Activated CD8-positive, alpha-beta memory T cell treated with anti-CD3 and anti-CD28 coated beads, Interleukin-2, amount 50 U/mL, for 1 hour (primary cell): ENCODE measurements around the gene TCOF1.

Experiments used
- DNase-seq: peaks from one replicate; pipeline ENCODE4 v3.0.0-alpha.2; 2020; ENCODE audit errors: extremely low read depth

The TCOF1 gene, protein sequence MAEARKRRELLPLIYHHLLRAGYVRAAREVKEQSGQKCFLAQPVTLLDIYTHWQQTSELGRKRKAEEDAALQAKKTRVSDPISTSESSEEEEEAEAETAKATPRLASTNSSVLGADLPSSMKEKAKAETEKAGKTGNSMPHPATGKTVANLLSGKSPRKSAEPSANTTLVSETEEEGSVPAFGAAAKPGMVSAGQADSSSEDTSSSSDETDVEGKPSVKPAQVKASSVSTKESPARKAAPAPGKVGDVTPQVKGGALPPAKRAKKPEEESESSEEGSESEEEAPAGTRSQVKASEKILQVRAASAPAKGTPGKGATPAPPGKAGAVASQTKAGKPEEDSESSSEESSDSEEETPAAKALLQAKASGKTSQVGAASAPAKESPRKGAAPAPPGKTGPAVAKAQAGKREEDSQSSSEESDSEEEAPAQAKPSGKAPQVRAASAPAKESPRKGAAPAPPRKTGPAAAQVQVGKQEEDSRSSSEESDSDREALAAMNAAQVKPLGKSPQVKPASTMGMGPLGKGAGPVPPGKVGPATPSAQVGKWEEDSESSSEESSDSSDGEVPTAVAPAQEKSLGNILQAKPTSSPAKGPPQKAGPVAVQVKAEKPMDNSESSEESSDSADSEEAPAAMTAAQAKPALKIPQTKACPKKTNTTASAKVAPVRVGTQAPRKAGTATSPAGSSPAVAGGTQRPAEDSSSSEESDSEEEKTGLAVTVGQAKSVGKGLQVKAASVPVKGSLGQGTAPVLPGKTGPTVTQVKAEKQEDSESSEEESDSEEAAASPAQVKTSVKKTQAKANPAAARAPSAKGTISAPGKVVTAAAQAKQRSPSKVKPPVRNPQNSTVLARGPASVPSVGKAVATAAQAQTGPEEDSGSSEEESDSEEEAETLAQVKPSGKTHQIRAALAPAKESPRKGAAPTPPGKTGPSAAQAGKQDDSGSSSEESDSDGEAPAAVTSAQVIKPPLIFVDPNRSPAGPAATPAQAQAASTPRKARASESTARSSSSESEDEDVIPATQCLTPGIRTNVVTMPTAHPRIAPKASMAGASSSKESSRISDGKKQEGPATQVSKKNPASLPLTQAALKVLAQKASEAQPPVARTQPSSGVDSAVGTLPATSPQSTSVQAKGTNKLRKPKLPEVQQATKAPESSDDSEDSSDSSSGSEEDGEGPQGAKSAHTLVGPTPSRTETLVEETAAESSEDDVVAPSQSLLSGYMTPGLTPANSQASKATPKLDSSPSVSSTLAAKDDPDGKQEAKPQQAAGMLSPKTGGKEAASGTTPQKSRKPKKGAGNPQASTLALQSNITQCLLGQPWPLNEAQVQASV (N-terminal part only)

DNA sequence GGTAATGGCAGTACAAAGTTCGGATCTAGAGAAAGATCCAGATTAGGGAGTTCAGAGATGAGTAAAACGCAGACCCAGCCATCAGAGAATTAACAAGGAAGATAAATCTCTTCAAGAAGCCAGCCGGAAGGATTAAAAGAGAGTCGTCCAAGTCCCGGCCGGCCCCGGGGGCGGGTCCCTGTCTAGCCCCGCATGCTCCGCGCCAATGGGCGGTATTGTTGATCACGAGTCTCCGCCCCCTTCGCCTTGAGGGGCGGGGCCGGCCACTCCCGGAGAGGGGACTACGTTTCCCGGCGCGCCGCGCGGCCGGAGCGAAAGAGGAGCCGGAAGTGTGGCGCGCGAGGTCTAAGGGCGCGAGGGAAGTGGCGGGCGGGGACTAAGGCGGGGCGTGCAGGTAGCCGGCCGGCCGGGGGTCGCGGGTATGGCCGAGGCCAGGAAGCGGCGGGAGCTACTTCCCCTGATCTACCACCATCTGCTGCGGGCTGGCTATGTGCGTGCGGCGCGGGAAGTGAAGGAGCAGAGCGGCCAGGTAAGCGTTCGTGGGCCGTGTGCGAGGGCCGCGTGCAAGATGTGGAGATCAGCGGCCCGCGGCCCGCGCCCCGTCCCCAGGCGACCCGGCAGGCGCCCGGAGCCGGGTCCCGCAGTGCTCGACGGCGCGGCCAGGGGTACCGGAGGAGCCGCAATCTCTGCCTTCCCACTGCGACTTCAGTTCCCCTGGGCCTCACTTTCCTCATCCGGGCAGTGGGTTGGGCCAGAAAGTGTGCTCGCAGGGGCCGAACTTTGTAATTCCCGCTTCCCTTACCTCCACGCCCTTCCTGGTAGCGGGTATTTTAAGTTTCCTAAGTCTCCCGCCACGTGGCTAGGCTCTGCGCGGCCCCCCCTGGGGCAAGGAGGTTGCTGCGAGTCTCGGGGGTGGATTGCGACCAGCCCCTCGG is at the start of gene TCOF1:
Gene TCOF1, plus strand, starts transcription at position 372 of the 935 bp plus-strand sequence. Its CDS starts 50 bp downstream, at position 422.
- peak; percentile 76 for DNase-seq

DNA sequence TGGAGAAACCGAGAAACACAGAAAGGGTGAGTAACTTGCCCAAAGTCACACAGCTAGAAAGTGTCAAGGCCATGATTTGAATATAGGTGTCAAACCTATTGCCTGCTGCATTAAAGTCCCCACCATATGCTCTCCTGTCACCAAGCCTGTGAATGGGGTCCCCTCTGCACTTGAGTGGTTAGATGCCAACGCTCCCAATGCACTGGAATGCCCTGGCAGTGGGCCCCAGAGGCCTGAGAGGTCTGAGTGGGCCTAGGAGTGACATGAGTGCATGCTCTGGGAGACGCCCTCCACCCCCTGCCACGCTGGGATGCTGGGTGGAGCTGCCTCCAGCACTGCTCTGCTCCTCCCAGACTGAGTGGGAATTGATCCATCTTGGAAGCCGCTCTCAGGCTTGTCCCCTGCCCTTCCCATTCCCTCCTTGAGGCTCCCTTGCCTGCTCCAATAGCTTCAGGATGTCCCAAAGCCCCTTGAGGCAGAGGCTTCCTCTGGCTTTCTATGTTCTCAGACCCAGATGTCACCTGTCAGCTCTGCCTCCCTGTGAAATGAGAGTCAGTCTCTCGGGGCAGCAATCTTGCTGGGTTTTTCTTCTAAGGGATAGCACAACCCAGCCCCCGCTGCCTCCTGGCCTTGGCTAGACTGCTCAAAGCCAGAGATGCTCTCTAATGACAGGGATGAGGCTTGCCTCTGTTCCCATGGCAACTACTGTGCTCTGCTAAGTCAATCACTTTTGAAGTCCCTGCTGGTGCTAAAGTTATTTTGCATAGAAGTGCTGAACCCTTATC is 48.2 kb upstream of the TCOF1 start:
- DNase-seq, result no peak

DNA sequence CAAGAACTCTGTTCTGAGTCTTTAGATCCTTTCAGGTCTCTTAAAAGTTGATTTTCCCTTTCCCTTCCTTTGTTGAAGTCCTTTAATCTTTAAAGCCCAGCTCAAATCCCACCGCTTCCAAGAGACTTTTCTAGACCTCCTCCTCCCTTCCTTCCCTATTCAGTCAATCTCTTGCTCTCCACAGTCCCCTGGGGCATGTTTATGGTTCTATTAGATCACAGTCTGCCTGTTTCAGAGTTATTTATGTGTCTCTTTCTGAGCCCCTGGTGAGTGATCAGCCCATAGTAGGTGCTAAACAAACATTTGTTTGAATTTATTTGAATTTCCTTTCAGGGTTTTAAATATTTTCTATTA is 47.6 kb upstream of the TCOF1 start:
- no peak for DNase-seq

DNA sequence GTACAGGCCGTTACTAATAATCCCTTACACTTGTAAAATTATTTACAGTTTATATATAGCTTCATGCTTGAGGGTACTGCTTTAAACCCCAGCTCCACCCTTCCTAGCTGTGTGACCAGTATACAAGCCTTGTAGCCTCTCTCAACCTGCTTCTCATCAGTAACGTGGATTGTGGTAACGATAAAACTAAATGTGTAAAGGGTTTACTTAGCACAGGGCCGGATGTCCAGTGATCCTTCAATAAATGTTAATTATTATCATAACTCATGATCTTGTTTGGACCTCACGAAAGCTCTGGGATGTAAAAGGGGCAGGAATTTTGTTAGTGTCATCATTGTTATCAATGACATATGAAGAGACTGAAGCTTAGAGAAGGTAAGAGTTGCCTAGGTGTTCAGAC is 47.3 kb upstream of the TCOF1 start:
- DNase-seq, result no peak

DNA sequence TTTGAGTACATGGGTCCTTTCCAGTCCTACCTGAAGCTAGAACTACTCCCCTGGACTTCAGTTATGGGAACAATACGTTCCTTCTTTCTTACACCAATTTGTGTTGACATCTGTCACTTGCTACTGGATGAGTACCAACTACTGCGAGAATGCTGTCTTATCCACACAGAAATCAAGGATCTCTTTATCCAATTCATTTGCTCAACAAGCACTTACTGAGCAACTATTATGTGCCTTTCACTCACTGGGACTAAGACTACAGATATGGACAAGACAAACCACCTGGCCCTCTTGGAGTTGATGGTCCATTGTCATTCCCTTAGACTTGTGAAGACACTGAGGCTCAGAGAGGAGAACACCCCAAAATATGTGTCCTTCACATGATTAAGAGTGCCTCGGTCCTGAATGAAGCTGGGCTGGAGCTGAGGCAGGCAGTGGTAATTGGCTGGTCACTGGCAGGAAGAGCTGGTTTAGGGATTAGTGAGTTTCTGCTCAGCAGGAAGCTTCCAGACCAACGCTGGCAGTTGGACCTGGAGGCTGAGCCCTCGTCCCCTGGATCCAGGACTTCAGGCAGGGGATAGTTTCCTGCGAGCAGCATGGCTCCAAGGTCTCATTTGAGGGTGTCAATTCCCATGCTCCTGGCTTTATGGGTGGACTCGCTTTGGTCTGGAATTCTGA is 46.3 kb upstream of the TCOF1 start:
- no peak for DNase-seq

DNA sequence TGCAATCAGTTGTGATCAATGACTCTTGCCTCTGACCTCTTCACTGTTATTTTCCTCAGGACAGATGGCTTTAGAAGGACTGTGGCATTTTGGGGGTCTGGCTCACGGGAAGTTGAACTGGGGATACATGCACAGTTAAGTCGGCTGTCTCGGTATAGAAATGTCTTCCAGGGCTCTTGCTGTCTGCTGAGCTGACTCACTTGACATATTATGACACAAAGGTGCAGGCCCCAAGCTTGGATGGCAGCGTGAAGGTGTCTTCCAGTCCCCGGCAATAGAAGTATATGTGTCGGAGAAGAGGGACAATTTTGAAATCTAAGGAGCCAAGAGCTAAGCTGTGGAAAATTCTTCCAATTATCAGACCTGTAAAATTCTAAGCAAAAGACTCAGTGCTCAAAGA is 45.0 kb upstream of the TCOF1 start:
- DNase-seq, result no peak

DNA sequence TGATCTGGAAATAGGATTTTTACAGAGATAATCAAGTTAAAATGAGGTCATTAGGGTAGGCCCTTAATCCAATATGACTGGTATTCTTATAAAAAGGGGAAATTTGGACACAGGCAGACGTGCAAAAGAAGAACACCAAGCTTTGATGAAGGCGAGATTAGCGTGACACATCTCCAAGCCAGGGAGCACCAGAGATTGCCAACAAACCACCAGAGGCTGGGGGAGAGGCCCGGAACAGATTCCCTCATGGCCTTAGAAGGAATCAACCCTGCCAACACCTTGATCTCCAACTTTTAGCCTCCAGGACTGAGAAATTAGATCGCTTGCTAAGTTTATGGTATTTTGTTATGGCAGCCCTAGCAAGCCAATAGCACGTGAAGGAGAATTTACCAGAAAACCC is 44.0 kb upstream of the TCOF1 start:
- DNase-seq, result no peak

DNA sequence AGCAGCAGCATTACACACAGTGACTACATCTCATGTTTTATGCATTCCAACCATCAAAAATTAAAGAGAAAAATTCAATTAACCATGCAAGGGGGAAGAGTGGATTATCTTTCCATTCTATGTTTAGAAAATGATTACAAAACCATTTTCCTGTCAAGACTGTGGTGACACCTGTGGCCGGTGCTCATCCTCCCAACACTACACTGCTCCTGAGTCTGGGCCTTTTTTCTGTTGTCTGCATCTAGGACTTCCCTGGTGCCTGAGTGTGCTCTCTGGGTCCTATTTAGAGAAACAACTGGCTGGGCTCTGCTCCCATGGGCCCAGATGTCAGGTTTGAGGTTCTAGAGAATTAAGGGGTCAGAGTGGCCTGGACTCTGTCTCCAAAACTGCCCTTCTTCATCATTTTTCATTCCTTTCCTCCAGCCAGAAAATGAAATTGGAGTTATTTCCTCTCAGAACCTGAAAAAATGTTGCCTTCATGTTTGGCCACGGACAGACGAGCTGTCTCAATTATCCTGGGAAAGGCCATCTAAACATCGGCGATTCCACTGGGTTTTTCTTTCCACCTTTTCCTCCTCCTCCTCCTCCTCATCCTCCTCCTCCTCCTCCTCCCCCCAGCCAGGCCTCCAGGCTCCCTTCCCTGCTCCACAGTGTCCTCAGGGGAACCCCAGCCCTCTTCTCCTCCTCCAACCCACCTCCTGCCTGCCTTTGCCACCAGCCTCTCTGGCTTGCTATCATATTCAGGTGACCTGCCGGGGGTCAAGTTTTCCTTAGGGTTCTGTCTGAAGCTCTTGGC is 43.4 kb upstream of the TCOF1 start:
- DNase-seq, result no peak

DNA sequence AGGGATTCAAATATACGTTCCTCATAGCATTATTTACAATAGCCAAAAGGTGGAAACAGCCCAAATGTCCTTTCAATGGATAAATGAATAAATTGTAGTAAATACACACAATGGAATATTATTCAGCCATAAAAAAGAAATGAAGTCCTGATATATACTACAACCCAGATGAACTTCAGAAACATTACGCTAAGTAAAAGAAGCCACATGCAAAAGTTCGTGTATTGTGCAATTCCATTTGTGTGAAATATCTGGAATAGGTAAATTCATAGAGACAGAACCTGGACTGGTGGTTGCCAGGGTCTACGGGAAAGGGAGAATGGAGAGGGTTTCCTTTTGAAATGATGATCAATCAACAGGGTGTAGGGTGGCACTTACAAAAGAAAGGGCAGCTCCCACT is 42.3 kb upstream of the TCOF1 start:
- no peak for DNase-seq

DNA sequence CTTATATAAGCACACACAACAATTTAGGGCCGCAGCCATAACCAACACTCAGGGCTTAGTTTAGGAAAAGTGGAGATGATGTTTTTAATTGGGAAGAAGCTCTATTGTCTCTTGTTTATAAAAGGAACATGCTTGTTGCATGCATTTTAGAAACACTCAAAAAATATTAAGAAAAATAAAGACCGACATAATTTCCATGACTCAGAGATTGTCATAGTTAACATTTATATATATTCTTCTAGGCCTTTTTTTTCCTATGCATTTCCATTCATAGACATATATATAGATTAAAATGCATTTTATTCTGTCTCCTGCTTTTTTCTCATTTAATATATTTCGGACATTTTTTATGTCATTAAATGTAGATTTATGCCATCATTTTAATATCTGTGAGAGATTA is 41.2 kb upstream of the TCOF1 start:
- DNase-seq, result no peak

DNA sequence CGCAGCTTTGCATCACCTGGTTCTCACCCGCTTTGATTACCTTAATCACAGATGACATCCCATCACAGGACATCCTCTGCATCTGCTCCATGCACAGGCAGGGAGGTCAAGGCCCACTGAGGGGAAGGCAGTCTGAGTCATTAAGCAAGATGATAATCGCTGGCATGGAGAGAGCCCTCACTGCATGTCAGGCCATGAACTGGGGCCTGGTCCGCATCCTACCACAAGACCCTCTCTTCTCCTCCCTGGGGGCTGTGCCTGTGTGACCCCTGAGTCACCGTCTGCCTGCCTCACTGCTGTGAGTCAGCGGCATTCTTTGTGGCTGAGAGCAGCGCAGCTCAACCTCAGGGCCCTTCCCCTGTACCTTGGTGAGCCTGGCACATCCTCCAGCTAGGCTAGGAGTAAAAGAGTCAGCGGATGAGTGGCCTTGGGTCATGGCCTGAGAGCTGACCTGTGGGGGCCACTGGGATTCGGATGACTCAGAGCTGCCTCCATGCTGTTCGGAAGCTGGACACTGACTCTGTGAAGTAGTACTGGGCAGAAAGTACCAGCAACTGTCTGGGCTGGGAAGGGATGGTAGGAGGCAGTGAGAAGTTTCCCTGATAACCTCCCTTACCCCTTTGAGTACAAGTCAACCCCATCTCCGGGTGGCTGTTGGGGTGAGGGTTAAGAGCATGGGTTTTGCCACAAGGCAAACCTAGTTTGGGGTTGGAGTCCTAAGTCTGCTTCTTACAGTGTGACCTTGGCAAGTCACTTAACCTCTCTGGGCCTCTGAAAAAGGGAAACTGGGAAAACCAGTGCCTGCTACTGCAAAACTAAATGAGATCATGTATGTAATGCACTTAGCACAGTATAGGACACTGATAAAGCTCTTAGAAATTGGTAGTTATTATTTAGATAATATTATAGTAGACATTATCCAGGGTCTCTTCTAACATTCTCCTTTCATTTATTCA is 40.2 kb upstream of the TCOF1 start:
- DNase-seq, result no peak

DNA sequence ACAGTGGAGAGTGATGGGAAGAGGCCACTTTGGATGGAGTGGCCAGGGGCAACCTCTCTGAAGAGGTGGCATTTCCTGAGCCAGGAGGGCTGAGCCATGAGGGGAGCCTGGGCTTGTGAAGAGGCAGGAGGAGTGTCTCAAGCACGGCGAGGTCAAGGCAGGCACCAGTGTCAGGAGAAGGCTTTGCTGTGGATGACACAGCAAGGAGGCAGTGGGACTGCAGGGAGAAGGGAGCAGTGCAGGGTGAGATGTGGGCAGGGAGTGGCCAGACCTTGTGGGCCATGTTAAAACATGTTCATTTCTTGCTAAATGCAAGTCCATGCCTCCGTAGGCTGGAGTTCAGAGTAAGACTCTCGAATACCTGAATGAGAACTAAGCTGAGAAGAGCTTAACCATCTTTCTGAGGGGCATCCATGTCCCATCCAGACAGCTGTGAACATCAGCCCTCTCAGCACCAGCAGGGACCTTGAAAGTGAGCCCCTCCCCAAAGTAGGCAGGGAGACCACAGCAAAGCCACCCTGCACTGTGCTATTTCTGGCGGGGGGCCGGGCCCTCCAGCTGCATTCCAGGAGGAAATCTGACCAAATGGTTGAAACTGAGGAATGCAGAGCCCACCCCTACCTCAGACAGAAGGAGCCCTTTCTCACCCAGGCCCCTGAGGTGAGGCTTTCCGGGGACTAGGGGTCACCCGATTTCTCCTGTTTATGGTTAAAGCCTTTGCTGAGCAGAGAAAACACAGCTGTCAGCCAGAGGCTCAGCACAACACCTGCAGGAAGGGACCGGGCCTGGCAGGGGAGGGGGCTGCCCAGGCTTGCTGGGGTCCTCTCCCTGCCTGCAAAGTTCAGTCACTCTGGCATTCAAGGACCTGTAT is 38.6 kb upstream of the TCOF1 start:
- no peak for DNase-seq

DNA sequence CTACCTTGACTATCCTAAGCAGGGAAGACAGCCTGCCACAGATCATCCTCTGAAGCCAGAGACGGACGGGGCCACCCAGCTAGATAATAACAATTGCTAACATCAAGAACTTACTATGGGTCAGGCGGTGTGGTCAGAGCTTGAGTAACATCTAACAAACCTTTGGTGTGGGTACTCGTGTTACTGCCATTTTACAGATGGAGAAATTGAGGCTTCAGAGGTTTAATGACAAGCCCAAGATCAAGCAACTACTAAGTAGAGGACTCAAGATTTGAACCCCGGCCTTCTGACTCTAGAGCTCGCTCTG is 38.1 kb upstream of the TCOF1 start:
- no peak for DNase-seq

DNA sequence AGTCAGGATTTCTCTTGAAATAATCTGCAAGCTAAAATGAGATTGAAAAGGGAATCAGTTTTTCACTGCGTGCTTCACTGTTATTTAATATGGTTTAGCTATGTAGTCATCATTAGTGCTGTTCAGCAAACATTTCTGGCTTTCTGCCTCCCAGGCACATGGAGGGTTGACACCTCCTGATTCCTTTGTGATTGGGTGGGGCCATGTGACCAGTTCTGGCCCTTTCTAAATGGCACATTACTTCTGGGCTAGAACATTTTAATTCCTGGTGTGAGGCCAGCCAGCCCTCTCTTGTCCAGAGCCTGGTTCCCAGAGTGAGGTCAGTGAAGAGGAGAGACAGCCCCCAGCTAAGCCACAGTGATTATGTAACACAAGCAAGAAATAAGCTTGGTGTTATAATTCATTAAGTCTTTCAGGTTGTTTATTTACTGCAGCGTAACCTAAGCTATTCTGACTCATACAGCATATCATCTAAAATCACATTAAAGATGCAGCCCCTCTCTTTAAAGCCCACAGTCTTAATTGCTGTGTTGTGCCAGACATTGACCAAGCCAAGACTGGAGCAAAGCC is 37.4 kb upstream of the TCOF1 start:
- no peak for DNase-seq

DNA sequence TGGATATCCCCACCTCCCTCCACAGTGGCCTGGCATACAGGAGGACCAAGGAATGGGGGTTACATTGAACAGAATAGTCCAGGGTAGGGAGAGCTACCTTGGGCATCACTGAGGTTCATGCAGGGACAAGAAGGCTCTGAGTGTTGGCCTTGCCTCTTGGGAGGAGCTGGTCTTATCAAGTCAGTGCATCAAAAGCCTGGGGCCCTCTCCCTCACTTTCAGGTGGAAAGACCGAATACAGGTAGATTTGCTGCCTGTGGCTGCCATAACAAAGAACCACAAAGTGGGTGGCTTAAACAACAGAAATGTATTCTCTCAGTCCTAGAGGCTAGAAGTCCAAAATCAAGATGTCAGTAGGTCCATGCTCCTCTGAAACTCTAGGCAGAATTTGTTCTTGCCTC is 36.3 kb upstream of the TCOF1 start:
- no peak for DNase-seq

DNA sequence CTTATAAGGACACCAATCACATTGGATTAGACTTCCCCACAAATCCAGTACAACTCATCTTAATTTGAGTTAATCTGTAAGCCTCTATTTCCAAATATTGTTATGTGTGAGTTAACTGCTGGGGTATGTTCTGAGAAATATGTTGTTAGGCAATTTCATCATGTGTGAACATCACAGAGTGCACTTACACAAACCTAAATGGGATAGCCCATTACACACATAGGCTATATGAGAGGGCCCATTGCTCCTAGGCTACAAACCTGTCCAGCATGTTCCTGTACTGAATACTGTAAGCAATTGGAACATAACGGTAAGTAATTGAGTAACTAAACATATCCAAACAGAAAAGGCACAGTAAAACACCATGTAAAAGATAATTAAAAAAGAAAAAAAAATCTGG is 35.7 kb upstream of the TCOF1 start:
- no peak for DNase-seq

DNA sequence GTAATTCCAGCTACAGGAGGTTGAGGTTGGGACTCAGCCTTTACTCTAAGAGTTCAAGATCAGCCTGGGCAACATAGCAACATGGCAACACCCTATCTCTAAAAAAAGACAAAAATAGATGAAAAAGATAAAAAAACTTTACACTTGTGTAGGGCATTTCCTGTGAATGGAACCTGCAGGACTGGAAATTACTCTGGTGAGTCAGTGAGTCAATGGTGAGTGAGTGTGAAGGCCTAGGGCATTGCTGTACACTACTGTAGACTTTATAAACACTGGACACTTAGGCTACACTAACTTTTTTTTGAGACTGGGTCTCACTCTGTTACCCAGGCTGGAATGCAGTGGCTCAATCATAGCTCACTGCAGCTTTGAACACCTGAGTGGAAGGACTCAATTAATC is 35.3 kb upstream of the TCOF1 start:
- no peak for DNase-seq
